ENCODE measurements around the gene ADAM22. TPM values are rescaled to one million over a fixed set of nuclear protein-coding genes. Genes with fewer than 3 reads are reported as not detected.

The ADAM22 gene
- total and polyA plus RNA-seq, 2 of the 4 experiments (the other 2 are of a cell fraction) = 0.03 to 0.18 TPM

DNA sequence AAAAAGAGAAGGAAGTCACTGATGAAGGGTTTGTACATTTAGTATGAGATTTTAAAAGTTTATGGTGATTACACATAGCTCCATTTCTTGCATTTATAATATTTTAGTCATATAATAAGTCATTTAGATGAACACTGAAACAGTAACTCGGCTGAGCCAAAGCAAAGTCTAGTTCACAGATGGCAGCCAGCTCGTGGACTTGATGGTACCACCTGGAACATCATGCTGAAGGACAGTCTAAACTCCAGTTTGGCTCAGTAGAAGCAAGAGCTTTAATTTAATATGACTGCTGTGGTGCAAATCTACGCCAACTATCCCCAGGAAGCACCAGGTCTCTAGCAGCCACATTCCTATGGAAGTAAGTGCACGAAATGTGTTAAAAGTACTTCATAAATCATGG, 269.4 kb downstream of the ADAM22 start:
- no peak for DNase-seq
- no peak overlapping the region for H2AK9ac ChIP-seq (replicated peaks; ENCODE audit: low read depth, low read length, poor library complexity)
- H3K56ac ChIP-seq (ENCODE audit: extremely low read depth, insufficient read depth, low read length) = no peak overlapping the region
- in situ Hi-C loops (cut with MboI; ENCODE audit: low sequenced_read_pairs) (no loop called here), dilution Hi-C loops (cut with HindIII; ENCODE audit: low sequenced_read_pairs, unreplicated experiment) (no loop called here), intact Hi-C loops (cut with micrococcal nuclease) (no loop called here)
- H3K23ac ChIP-seq (ENCODE audit: low read depth, low read length) = no peak overlapping the region
- no peak overlapping the region for H2AFZ ChIP-seq (replicated peaks; ENCODE audit: low read length, poor library complexity)
- ChIA-PET CTCF (interaction anchor here (1.3 kb wide), 1 partner anchor 9 kb away, joined by 3 read pairs; no protein-coding TSS in a partner anchor), POLR2A (ENCODE audit: unreplicated experiment) (no interaction called here)
- H2BK5ac ChIP-seq (ENCODE audit: low read depth, low read length, poor library complexity, severe bottlenecking) = no peak overlapping the region
- ATAC-seq (ENCODE audit: low read depth) = no peak
- no peak overlapping the region for H3K4me2 ChIP-seq (ENCODE audit: low read depth, low read length)
- no CpG with 5 or more reads among the region's 4 CpGs for WGBS, 2 experiments (ENCODE audit: extremely low coverage in 2 of 2, insufficient read length in 1 of 2)
- H3K9me3 ChIP-seq (ENCODE audit: control insufficient read depth, insufficient read depth, low read length) = no peaks in the 10 kb centered on the region
- H4K20me1 ChIP-seq (ENCODE audit: insufficient read depth, low read length) = no peaks in the 10 kb centered on the region
- H4K5ac ChIP-seq (ENCODE audit: low read depth, low read length) = no peak overlapping the region
- peaks cover 27% of the 10 kb centered on the region for H3K36me3 ChIP-seq (ENCODE audit: control insufficient read depth, insufficient read depth, low read length)
- no peak overlapping the region for H2BK15ac ChIP-seq (ENCODE audit: low read depth, low read length)
- H3K9ac ChIP-seq (ENCODE audit: low read depth, low read length) = no peak overlapping the region
- H2BK20ac ChIP-seq (ENCODE audit: low read depth, low read length) = no peak overlapping the region
- H3K14ac ChIP-seq (replicated peaks; ENCODE audit: low read depth, low read length) = no peak overlapping the region
- no peak overlapping the region for H3K27ac ChIP-seq (ENCODE audit: insufficient read depth, low read length)
- H3K27me3 ChIP-seq (ENCODE audit: control insufficient read depth, insufficient read depth, low read length) = no peaks in the 10 kb centered on the region
- peaks cover 2% of the 10 kb centered on the region for H3K4me1 ChIP-seq (ENCODE audit: control insufficient read depth, insufficient read depth, low read length)
- no peak overlapping the region for H2AK5ac ChIP-seq (ENCODE audit: low read depth, low read length)
- H3K4me3 ChIP-seq (ENCODE audit: insufficient read depth, low read depth, low read length) = no peak overlapping the region
- no peak overlapping the region for H3K4ac ChIP-seq (ENCODE audit: low read depth, low read length)
- no peak overlapping the region for H4K91ac ChIP-seq (ENCODE audit: insufficient read depth, low read depth, low read length)
- H3K18ac ChIP-seq (ENCODE audit: low read depth, low read length) = no peak overlapping the region
- H4K8ac ChIP-seq (ENCODE audit: low read depth in 2 of 2, low read length in 2 of 2) = no peak overlapping the region
- no peaks in the 10 kb centered on the region for H3K9me1 ChIP-seq (ENCODE audit: insufficient read depth, low read length)
- no peaks in the 10 kb centered on the region for H3K79me1 ChIP-seq (ENCODE audit: low read depth in 1 of 2, low read length in 2 of 2)
- BruUV-seq (replicated peaks) = no TSS peak
- TF ChIP-seq MAZ (IDR thresholded peaks at IDR 0.05; ENCODE audit: borderline replicate concordance, low read depth, low read length) (no peak), BHLHE40 (IDR thresholded peaks at IDR 0.05; ENCODE audit: low read depth, low read length) (no peak), USF2 (IDR thresholded peaks at IDR 0.05; ENCODE audit: low read depth, low read length) (no peak), RFX5 (IDR thresholded peaks at IDR 0.05; ENCODE audit: low read depth, low read length) (no peak), MXI1 (IDR thresholded peaks at IDR 0.05; ENCODE audit: borderline replicate concordance, low read depth, low read length) (no peak), RCOR1 (IDR thresholded peaks at IDR 0.05; ENCODE audit: insufficient replicate concordance, low read length) (no peak), CEBPB (IDR thresholded peaks at IDR 0.05; ENCODE audit: low read depth, low read length) (no peak), NFE2L2 (IDR thresholded peaks at IDR 0.05; ENCODE audit: low read depth, low read length) (no peak), RAD21 (IDR thresholded peaks at IDR 0.05; ENCODE audit: low read length) (no peak), FOS (IDR thresholded peaks at IDR 0.05; ENCODE audit: low read depth, low read length) (no peak)
- TF ChIP-seq, protein P1, sequence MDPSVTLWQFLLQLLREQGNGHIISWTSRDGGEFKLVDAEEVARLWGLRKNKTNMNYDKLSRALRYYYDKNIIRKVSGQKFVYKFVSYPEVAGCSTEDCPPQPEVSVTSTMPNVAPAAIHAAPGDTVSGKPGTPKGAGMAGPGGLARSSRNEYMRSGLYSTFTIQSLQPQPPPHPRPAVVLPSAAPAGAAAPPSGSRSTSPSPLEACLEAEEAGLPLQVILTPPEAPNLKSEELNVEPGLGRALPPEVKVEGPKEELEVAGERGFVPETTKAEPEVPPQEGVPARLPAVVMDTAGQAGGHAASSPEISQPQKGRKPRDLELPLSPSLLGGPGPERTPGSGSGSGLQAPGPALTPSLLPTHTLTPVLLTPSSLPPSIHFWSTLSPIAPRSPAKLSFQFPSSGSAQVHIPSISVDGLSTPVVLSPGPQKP (IDR thresholded peaks at IDR 0.05; ENCODE audit: borderline replicate concordance, low read depth, low read length) = no peak
- H2BK120ac ChIP-seq (ENCODE audit: low read depth, low read length) = no peak overlapping the region

All from IMR-90 (cell line).